CD4-positive, alpha-beta T cell treated with Interleukin-12 subunit alpha and Interleukin-12 subunit beta, for 1 hour (primary cell): Measurements from ENCODE around the gene ATF6.

Experiments
- DNase-seq: peaks from one replicate; pipeline ENCODE4 v3.0.0-alpha.2; 2020

ATF6 gene

GRCh38 chr1:162009501-162010174 is 243.5 kb downstream of the ATF6 start:
- no peak for DNase-seq

GRCh38 chr1:162010175-162010506 is 244.0 kb downstream of the ATF6 start:
- no peak for DNase-seq

GRCh38 chr1:162011337-162012012 is 245.4 kb downstream of the ATF6 start:
- DNase-seq = no peak

GRCh38 chr1:162013289-162013688 is 247.2 kb downstream of the ATF6 start:
- no peak for DNase-seq
